Activated CD8-positive, alpha-beta memory T cell treated with anti-CD3 and anti-CD28 coated beads for 24 hours (primary cell): Measurements from ENCODE around the gene ZFP36L1.

Experiments used
- DNase-seq: peaks from one replicate; pipeline ENCODE4 v3.0.0-alpha.2; 2020

The ZFP36L1 gene

GRCh38 chr14:68795597-68796417 lies 2.9 kb upstream of the ZFP36L1 start:
- DNase-seq, result peak; percentile 91

- peak; percentile 84 for DNase-seq
Observed at GRCh38 chr14:68794851-68795596, 2.2 kb upstream of the ZFP36L1 start.

- peak; percentile 93 for DNase-seq
Observed at GRCh38 chr14:68794130-68794850, 1.4 kb upstream of the ZFP36L1 start.

GRCh38 chr14:68793734-68794129 lies 865 bp upstream of the ZFP36L1 start:
- DNase-seq, result no peak

GRCh38 chr14:68792678-68792978 lies 239 bp downstream of the ZFP36L1 start:
- DNase-seq, result no peak

DNA sequence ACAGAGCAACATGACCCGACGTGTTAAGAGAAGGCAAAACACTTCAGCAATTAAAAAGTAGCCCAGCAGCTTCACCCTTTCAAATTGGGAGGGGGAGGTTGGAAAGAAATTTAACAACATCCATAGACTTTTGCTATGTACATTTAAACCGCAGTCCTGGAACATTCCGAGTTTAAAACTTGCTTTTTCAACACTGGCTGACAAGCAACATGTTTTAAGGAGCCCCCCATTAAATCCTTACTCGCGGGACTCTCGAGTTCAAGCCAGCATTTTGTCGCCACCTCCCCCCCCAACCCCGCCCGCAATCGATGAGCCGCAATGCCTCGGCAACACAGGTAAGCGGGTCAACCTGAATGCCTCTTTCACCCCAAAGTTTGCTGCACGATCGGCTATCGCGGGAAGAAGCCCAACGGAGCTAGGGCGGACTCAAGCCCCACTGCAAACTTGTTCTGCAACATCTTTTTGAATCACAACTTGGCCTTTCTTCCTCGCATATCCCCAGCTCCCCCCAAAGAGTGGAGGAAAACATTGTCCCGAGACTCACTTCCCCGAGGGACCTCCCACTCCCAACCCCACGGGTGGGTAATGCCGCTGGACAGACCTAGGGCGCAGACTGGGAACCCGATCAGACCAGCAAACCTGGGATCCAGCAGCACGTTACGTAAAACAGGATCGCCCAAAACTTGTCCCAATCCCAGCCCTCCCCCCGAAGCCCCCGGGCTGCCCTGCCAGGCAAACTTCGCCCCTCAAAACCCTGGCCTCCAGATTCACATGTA lies 777 bp downstream of the ZFP36L1 start:
- no peak for DNase-seq

DNA sequence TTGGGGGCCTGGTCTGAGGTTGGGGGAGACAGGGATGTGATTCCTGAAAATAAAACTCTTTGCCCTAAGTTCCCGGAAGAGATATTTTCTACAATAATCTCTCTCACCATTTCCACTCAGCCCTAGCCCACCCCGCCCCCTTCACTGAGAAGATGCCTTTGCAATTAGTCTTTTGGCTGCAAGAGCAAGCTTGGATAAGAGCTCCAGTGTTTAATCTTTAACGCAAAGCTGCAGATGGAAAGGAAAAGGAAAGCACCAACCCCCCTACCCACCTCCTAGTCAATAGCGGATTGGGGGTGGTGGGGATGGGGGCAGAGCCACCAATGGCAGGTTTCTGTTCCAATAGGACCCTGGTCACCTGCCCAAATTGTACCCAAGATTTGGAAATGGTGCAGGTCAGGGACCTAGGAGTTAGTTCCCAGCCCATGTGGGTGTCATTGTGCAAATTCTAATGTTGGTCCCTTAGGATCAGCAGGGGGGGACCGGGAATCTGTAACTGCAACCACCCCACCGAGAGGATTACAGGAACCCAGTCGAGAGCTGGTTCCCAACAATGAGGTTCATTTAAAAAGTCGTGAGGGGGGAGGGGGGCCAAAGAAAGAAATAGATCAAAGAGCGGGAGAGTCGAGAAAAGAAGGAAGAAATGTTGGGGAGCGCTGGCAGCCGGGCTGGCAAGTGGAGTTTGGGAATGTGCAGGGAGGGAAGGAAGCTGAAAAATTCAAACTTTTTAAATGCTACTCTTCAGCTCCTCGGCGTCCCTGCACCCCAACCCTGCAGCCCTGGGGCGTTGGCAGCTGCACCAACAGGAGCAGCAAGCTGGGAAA lies 1.6 kb downstream of the ZFP36L1 start:
- DNase-seq, result peak; percentile 74

GRCh38 chr14:68790644-68791077 lies 2.2 kb downstream of the ZFP36L1 start:
- peak; percentile 88 for DNase-seq

DNA sequence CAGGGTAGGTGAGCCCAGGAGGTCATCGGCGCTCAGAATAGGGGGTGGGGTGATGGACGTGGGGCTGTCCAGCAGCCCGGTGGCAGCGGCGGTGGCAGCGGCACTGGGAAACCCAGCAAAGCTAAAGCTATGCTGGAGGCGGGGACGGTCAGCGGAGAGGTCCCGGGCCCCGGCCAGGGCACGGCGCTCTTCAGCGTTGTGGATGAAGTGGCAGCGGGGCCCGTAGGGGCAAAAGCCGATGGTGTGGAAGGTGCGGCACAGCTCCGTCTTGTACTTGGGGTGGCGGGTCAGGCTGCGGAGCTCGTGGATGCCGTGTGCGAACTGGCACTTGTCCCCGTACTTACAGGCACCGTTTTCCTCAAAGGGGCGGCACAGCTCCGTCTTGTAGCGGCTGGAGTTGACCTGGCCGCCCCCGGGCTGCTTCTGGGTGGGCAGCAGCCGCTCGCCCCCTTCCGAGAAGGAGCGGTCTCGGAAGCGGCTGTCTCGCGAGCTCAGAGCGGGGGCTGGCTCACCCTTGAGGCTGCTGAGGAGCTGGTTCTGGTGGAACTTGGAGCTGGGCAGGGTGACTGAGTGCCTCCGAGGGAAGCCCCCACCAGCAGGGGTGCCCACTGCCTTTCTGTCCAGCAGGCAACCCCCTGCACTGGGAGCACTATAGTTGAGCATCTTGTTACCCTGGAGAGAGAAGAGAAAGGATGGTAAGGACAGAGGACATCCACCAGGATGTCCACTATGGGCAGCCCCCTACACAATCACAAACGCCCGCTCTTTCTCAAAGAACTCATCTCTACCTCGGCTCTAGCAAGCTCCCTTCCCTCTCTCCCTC lies 2.8 kb downstream of the ZFP36L1 start:
- peak; percentile 77 for DNase-seq

DNA sequence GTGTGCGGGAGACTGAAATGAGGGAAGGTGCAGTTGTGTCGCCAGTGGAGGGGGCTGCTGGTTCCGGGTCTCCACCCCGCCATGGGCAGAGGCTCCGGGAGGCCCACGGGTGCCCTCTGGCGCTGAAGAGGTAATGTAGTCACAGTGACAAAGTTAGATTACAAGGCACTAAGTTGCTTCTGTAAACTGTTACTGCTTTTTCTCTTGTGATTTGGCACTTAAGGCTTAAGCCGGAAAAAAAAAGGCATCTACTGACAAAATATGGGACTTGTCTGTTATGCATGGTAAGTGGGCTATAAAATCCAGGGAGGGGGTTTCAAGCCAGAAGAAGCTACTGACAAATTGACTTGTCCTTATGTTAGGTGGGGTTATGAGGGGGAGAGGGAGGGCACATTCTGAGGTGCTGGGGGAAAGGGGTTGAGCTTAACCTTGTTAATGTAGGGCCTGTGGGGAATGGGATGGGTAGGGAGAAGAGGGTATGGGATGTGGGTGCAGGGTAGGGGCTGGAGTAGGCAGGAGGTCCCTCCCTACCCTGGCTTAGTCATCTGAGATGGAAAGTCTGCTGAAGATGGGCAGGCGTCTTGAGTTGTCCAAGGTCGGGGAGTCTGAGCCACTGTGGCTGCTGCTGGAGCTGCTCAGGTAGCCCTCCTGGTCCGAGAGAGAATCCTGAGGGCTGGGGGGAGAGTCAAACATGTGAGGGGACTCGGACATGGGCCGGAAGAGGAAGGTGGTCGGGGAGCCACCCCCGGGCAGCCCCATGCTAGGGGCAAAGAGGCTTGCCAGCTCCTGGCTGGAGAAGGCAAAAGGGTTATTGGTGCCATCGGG lies 3.7 kb downstream of the ZFP36L1 start:
- peak; percentile 87 for DNase-seq

DNA sequence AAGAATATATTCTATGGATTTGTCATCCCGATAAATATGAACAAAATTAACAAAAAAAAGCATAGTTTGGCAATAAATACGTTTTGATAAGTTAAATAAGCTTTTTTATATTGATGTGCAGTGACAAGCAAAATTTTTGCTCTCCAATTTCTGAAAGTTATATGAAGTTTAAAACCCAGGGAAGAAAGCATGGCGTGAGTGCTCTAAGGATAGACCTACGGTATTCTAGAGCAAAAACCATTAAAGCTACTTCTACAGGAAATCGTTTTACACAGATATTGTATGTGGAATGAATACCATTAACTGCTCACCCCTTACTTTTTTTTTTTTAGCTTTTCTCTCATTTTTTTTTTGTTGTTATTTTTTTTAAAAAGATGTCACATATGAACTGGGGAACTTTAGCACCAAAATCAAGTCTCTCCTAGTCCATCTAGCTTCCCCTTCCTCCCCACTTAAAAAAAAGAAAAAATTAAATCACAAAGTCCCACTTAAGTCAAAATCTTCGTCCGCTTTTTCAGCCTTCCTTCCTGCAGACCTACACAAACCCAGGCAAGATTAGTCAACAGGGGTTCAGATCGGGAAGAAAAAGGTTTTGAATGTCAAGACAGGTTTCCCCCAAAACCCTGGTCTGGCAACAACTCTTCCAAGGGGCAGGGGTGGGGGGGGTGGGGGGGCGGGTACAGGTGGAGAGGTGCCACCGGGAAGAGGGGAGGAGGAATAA lies 4.4 kb downstream of the ZFP36L1 start:
- DNase-seq, result no peak

- peak; percentile 75 for DNase-seq
Observed at GRCh38 chr14:68787092-68787992, 5.5 kb downstream of the ZFP36L1 start.

- DNase-seq, result peak; percentile 65
Observed at GRCh38 chr14:68786491-68787091, 6.3 kb downstream of the ZFP36L1 start.

DNA sequence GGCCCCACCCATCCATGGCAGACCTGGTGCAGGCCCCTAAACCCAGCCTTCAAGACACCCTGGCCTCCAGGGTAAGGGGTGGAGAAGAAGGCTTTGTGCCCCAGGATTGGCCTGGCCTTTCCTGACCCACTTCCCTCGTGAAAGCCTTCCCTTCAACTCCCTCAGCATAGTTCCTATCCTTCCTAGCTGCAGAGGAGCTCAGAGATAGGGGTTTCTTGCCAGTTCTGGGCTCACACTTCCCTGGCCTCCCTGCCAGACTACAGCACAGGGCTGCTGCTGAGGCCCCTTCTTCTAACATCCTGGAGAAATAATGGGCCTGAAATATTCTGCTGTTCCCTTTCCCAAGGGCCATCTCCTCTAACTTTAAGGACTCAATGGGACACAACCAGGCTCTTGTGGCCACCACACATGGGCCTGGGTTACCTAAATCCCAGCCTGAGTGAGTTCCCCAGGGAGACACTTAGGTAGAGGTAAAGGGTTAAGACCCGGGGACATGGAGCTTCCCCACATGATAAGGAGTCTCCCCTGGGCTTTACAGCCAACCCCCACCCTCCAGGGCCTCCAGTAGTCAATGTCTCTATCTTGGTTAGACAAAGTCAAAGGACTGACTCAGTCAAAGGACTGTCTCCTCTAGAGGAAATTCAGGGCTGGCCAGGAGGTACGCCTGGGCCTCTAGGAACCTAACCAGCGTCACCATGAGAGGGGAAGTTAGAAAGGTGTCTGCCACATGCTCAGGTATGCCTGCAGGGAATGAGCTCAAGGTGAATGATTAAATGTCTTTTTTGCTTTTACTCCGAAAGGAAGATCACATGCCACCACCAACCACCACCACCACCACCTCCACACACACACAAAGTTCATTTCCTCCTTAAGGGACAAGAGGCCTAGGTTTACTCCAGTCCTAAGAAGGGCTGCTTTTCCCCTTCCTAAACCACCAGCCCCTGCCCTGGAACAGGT lies 7.1 kb downstream of the ZFP36L1 start:
- peak; percentile 78 for DNase-seq

- DNase-seq, result no peak
Observed at GRCh38 chr14:68784978-68785533, 7.8 kb downstream of the ZFP36L1 start.

GRCh38 chr14:68784226-68784910 lies 8.5 kb downstream of the ZFP36L1 start:
- peak; percentile 64 for DNase-seq
